LNCaP clone FGC (cell line): ENCODE measurements around the gene USHBP1.

Experiments used
- DNase-seq: peaks from one replicate; pipeline ENCODE4 v3.0.0-alpha.2; 2011; ENCODE audit warnings: low read depth
- H3K4me3 ChIP-seq: 2 replicates; pipeline ENCODE4 v1.5.1; 2011; ENCODE audit warnings: mild to moderate bottlenecking, low read depth, low read length, control low read depth
- TF ChIP-seq, protein P1 (sequence below): IDR thresholded peaks from 2 replicates; pipeline ENCODE4 v1.5.1; 2012; ENCODE audit warnings: mild to moderate bottlenecking; ENCODE audit not compliant: control insufficient read depth, insufficient read depth; ENCODE audit errors: extremely low read depth

The USHBP1 gene

DNA sequence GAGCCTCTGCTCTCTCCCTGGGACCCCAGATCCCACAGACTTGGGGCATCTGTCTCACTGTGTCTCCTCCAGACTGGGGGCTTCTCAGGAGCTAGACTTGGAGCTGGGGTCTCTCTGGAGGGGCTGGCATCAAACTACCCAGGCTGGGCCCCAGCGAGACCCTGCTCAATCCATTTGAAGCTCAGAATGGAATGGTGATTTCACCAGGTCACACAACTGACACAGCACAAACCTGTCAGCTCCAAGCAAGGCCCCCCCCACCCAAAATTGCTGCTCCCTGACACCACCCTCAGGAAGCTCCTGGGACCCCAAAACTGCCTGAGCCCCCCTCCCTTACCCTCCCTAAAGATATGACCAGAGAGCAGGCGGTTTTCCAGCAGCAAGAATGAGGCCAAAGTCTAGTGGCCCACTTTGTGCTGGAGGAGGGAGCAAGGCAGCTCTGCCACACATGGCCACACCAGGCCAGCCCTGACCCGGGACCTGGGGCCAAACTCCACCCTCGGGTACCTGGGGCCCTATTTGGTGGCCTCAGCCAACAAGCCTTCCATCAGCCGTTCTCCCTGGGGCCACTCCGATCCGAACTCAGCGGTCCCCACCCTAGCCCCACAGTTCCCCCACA, 21.2 kb downstream of the USHBP1 start:
- no peak for DNase-seq
- H3K4me3 ChIP-seq = peak overlapping the region; percentile 96
- TF ChIP-seq, protein P1, sequence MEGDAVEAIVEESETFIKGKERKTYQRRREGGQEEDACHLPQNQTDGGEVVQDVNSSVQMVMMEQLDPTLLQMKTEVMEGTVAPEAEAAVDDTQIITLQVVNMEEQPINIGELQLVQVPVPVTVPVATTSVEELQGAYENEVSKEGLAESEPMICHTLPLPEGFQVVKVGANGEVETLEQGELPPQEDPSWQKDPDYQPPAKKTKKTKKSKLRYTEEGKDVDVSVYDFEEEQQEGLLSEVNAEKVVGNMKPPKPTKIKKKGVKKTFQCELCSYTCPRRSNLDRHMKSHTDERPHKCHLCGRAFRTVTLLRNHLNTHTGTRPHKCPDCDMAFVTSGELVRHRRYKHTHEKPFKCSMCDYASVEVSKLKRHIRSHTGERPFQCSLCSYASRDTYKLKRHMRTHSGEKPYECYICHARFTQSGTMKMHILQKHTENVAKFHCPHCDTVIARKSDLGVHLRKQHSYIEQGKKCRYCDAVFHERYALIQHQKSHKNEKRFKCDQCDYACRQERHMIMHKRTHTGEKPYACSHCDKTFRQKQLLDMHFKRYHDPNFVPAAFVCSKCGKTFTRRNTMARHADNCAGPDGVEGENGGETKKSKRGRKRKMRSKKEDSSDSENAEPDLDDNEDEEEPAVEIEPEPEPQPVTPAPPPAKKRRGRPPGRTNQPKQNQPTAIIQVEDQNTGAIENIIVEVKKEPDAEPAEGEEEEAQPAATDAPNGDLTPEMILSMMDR = no peak

DNA sequence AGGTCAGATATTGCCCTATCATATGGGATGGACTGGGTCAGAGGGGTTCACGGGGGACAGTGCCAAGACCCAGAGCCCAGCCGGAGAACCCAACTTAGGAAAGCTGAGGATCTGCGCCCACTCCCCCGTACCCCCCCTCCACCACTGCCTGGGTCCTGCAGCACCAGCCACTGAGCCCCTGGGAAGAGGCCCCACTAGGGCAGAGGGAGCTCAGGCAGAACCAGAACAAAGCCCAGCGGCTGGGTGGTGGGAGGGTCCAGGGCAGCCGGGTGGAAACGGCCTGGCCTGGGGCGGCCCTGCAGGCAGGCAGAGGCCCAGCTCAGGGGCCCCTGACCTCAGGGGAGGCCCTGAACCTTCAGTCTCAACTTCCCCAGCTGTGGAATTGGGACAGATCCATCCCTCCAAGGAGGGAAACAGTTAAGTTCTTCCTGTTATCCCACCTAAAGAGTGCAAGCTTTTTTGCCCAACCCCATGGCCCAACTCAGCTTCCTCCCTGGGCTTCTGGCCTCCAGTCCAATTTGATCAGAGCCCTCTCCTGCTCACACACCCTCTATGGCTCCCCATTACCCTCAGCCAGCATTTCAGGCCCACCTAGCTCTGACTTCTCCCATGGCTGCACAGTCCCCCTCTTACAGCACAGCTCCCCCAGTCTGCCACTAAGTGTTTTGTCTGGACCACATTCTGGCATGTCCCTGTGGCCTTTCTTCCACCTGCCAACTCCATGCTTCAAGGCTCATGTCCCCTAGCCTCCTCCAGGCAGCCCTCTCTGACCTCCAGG, 21.9 kb downstream of the USHBP1 start:
- TF ChIP-seq, protein P1 = no peak
- H3K4me3 ChIP-seq = peak overlapping the region; percentile 96
- no peak for DNase-seq

DNA sequence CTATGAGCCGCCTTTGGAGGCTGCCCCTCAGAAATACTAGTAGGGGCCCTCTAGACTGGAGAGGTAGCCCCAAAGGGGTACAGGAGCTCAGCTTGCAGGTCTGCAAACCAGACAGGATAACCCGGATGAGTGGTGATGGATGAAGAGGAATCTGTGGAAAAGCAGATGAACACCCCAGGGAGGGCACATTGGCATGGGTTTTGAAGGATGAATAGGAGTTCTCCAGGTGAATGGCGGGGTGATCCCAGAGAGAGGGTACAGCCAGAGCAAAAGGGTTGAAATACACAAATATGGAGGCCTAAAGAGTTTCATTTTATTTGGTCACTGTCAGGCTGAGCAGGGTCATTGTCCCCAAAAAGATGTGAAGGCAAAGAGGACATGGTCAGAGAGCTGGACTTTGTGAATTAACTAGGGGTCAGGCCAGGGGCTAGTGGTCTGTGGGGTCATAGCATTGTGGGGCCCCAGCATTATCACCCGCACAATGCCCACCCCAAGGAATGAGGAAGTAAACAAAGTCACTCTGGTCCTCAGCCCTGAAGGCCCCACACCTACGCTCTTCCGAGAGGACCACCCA, 23.6 kb downstream of the USHBP1 start:
- H3K4me3 ChIP-seq = peak overlapping the region; percentile 17
- DNase-seq = no peak
- TF ChIP-seq, protein P1 = no peak

DNA sequence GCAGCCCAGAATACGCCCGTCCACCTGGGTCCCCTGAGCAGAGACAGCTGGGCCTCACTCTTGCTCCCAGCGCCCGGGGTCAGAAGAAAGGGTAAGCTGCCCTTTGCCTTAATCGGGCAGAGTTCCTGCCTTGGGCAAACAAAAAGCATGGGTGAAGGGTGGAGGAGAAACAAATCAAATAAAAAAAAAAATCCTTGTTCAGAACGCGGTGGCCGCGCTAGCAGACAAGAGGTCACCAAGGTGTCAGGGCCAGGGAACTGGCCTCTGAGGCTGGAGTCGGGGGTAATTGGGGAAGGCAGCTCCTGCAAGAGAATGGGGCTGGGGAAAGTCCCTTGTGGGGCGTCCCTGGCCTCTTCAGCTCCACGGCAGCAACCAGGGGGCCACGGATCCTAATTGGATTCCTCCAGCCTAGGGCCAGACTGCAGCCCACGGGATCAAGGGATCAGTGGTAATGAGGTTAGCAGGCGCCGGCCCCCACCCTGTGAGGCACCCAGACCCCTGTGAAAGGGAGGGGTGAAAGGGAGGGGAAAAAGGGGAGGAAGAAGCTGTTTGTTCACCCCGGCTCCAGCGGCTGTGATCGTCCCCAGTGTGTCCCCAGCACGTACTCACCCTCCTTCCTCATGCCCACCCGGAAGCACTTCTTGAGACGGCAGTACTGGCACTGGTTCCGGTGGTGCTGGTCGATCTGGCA, 24.3 kb downstream of the USHBP1 start:
- TF ChIP-seq, protein P1 = no peak
- DNase-seq = peak; percentile 38
- H3K4me3 ChIP-seq = peak overlapping the region; percentile 17

DNA sequence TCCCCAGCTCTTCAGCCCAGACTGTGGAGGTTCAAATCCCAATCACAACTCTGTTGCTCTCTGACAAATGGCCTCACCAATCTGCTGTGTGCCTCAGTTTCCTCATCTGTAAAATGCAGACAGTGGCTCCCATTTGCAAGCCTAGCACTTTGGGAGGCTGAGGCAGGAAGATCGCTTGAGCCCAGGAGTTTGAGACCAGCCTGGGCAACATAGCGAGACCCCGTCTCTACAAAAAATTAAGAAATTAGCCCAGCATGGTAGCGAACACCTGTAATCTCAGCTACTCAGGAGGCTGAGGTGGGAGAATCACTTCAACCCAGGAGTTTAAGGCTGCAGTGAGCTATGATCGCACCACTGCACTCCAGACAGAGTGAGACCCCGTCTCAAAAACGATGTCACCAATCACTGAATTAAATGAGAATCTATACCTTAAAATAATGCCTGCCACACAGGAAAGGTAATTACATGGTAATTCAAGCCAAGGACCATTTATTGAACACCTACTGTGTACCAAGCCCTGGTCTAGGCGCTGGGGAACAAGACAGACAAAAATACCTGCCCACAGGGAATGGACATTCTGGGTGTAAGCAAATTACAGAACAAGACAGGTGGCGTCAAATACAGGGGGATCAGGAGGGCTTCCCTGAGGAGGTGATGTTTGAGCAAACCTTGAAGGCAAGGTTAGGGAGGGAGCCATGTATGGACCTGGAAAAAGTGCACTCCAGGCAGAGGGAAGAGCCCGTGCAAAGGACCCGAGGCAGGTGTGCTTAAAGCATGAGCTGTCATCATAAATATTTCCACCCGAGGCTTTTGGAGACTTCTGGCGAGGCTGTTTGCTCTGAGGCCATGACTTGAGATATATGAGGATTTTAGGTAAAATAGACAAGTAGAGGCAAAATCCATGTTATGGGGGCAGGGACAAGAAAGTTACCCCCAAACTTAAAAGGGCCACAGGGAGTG, 26.5 kb downstream of the USHBP1 start:
- H3K4me3 ChIP-seq = no peak overlapping the region
- DNase-seq = no peak
- TF ChIP-seq, protein P1 = no peak
